RPMI8226 (cell line): ENCODE measurements around the gene AGMO.
"Not testable (repeated sequence)": the region's sequence is repeated elsewhere in the genome, so short reads cannot be mapped to it uniquely, and the experiment has no call there.

Source experiments
- DNase-seq: peaks from one replicate; pipeline ENCODE4 v3.0.0-alpha.2; 2015

Gene AGMO

DNA sequence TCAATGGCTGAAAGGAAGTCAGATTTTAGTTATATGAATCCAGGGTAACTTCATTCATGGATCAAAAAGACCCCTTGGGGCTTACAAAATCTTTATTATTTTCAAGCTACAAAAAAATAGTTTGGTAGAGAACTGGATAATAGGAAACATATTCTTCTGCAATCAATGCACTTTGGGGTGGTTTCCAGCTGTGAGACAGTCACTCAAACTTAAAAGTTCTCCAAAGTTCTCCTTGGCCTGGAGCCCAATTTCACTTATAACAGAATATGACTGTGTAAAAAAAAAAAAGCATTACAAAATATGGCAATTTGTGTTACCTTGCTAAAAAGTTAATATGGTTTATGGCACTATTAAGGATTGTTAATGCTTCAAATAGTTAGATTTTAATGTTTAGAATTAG is 255.5 kb downstream of the AGMO start:
- no peak for DNase-seq

DNA sequence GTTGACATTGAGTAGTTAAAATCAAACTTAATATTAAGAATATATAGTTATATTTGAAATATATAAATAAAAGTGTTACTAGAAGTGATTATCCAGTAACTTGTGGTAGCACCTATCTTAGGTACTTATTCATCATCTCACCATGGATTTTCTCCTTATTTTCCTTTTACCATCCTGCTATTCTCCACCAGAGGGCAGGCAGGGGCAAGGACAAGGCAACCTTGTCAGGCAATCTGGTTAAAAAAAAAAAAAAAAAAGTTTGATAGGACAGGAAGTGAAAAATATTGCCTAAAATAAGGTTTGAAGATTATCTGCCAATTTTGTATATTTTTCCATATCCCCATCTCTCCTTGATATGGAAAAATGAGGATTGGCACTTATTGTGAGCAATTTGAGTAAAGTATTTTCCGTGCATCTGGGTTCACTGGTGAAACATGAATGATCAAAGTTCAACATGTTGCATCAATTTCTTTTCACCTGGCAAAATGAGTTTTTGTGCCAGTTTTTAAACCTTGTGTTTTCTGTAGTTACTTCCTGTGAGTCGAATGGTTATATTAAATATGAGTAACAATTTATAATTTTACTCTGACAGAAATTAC is 256.7 kb downstream of the AGMO start:
- peak; percentile 53 for DNase-seq

GRCh38 chr7:15303357-15303756 is 258.5 kb downstream of the AGMO start:
- DNase-seq, result no peak

- not testable (repeated sequence) for DNase-seq
Measured at GRCh38 chr7:15300986-15301385, 260.8 kb downstream of the AGMO start.

DNA sequence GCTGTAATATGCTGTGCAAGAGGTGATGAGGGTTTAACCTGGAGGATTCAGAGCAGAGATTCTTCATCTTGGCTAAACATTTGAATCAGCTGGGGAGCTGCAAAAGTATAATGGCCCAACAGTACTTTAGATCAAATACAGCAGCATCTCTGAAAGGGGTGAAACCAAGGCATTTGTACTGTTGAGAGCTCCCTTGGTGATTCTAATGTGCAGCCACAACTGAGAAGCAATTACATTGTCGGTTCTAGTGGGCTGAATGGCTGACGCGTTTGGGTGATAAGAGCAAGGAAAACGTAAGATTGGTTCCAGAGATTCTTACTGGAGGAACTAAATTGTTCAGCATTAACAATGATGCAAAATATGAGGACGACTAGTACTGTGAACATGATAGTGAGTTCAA is 269.7 kb downstream of the AGMO start:
- no peak for DNase-seq

GRCh38 chr7:15291699-15292098 is 270.1 kb downstream of the AGMO start:
- DNase-seq, result no peak

GRCh38 chr7:15288741-15289140 is 273.1 kb downstream of the AGMO start:
- DNase-seq, result no peak

DNA sequence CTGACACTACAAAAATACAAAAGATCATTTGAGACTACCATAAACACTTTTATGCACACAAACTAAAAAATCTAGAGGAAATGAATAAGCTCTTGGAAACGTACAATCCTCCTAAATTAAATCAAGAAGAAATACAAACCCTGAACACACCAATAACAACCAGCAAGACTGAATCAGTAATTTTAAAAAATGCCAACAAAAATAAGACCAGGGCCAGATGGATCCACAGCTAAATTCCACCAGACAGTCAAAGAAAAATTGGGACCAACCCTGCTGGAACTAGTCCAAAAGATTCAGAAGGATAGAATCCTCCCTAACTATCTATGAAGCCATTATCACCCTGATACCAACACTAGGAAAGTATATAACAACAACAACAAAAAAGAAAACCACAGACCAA is 277.4 kb downstream of the AGMO start:
- DNase-seq, result no peak

- DNase-seq, result no peak
Measured at GRCh38 chr7:15280078-15280733, 281.6 kb downstream of the AGMO start.

DNA sequence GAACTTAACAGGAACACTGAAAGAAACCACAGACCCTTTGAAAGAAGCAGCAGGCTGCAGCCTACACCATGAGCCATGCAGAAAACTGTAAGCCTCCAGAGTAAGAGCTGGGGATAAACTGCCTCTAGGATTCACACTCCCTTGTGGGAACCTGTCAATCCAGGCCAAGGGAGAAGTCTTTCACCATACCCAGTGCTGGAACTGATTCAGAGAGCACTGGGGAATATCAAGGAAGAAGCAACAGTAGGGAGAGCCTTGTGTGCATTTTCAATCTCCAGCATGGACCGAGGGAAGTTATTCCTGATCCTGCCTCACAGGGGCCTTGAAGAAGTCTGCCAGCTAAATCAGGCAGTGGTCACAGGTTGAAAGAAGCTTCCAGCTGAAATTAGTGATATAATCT is 282.2 kb downstream of the AGMO start:
- DNase-seq, result no peak

DNA sequence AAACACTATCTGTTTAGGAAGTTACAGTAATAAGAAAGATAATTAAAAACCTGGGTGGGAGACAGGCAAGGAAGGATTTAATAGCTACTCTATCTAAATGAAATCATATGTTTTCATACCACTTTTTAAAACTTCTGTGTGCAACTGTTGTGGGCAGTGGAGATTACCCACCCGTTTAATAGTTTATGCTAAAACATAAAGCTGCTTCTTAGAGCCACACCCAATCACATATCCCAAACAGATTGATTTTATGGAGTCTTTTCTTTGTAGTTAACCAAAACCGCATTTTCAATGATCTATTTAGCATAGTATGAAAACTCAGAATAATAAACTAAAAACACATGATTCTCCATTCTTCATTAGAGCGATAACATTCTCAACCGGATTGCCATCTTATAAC is 304.1 kb downstream of the AGMO start:
- DNase-seq, result no peak

DNA sequence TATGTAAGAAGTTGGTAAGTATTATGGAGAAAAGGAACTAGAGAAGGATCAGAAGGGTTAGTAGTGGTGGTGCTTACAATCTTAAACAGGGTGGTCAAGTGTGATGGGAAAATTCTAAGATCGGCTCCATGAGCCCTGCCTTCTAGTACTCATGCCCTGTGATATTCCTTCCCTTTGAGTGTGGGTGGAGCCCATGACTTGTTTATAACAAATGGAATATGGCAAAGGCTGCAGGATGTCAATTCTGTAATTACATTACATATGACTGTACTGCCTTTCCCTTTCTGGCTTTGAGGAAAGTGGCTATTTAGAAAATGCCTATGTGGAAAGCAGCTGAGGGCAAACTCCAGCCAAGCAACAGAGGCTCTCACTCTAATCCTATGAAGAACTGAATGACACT is 309.6 kb downstream of the AGMO start:
- DNase-seq, result no peak

- no peak for DNase-seq
Measured at GRCh38 chr7:15248514-15248913, 313.3 kb downstream of the AGMO start.

- DNase-seq, result no peak
Measured at GRCh38 chr7:15245831-15246230, 316.0 kb downstream of the AGMO start.

GRCh38 chr7:15239801-15240200 is 322.0 kb downstream of the AGMO start:
- no peak for DNase-seq

DNA sequence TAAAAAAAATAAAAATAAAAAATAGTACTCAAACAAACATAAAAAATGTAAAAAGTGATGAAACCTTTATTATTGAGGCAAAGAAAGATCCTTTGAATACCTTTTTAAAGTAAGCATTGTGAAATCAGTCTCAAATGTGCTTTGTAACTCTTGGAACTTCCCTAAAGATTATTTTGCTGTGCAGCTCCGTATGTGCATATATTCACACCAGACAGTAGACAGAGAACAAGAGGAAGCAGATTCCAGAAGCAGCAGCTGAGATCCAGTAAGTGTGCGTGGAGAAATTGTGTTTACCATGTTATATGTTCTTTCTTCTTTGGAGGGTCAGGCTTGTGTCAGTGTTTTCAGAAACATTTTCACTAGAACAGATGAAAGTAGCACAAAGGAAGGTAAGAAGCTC is 324.9 kb downstream of the AGMO start:
- DNase-seq, result no peak

- DNase-seq, result no peak
Measured at GRCh38 chr7:15234431-15234830, 327.4 kb downstream of the AGMO start.

DNA sequence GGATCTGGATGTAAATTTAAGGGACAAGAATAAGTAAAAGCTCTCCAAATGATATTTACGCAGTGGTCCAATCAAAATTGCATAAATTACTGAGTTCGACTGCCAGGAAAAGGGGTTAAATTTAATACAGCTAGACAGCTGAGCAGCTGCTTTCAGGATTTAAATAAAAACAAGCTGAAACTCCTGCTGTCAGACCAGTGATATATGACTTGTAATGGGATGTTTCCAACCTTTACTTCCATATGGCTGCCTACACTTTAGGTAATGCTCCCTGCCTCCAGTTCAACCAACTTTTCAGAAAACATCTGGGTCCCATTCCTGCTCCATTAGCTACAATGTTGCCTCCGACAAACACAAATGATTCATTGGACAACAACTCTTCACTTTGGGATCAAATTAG is 333.0 kb downstream of the AGMO start:
- DNase-seq, result no peak

DNA sequence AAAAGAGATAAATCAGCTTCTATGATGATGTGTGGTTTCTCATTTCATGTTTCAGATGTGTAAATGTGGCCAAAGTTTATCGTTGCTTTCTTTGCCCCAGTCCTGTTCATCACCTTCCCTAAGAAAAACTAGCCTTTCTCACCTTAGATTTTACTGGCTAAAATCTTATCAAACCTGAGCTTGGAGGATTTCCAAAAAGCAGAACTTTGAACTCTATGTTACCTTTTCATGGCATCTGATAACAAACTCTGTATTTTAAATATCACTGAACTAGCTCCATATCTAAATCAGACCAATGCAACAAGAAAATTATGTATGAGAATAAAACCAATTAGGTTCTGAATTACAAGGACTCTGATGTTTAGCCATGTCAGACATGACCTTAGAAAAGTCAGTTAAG is 335.8 kb downstream of the AGMO start:
- no peak for DNase-seq

GRCh38 chr7:15219758-15220157 is 342.1 kb downstream of the AGMO start:
- DNase-seq, result no peak

DNA sequence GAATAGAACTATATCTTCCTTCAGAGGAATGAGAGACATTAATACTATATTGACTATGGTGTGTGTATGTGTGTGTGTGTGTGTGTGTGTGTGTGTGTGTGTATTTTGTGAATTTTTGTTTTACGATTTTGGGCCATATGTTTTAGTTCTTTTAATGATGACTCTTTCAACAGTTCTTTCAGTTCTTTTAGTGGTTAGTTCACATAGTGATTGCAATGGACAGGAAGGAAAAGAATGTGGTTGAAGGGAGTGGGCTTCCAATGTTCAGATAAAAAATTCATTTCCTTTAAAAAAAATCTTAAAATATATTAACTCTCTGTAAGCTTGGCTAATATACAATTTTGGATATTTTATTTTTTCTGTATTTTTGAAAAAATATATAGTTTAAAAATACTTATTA is 343.6 kb downstream of the AGMO start:
- DNase-seq, result no peak

DNA sequence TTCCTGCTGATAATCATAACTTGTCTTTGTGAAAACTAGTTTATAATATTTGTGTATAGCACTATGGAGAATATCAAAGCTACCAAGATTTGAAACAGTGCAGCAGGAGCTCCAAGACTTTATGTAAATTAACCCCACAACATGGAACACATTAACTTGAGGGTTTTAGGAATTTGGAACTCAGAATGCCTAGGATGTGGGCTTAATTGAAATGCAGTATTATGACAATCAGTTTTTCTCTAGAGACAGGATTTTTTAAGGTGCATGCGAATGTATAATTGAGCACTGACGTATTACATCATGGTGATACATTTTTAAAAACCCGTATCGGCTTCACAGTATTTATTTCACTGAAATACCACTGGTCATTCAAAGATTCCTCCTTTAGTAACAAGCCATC is 346.2 kb downstream of the AGMO start:
- no peak for DNase-seq

- DNase-seq, result no peak
Measured at GRCh38 chr7:15214976-15215375, 346.8 kb downstream of the AGMO start.

- DNase-seq, result no peak
Measured at GRCh38 chr7:15213093-15213492, 348.7 kb downstream of the AGMO start.

DNA sequence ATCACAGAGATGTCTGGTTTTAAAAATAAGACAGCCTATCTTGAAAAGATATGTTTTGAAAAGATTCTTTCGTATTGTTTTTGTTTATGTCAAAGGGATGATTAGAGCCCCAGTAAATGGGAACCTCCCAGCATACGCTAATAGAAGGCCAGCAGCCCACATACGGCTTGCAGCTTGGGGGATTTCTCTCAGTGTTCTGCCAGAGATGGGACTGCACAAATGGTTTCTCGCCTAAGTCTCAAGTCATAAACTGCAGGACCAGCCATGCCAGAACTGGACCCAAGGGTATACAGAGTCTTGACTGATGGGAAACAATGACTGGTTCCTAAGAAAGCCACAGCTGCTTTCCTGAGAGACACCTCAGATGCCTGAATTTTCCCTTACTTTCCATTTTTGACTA is 352.4 kb downstream of the AGMO start:
- DNase-seq, result no peak
